Measurements from ENCODE around the gene FOXR1. TPM values are rescaled to one million over a fixed set of nuclear protein-coding genes. Genes with fewer than 3 reads are reported as not detected.

The FOXR1 gene
- polyA plus RNA-seq, 1 donor: 0.04 TPM

GRCh38 chr11:119027561-119028345 lies 56.2 kb downstream of the FOXR1 start:
- H3K27ac ChIP-seq (ENCODE audit: low read length): peak overlapping the region; percentile 93
- H3K4me1 ChIP-seq (ENCODE audit: control insufficient read depth, insufficient read depth, low read length): peaks cover 48% of the 10 kb centered on the region
- H3K27me3 ChIP-seq (ENCODE audit: control insufficient read depth, insufficient read depth, low read length): no peaks in the 10 kb centered on the region
- H3K4me3 ChIP-seq (ENCODE audit: low read length): peak overlapping the region; percentile 96
- peaks cover 46% of the 10 kb centered on the region for H3K36me3 ChIP-seq (ENCODE audit: control insufficient read depth, insufficient read depth, low read length)
- H3K9me3 ChIP-seq (ENCODE audit: control insufficient read depth, low read depth, low read length): no peaks in the 10 kb centered on the region
- WGBS (ENCODE audit: insufficient coverage, low lambda C conversion rate): no CpG with 5 or more reads among the region's 9 CpGs
- no peak for DNase-seq

GRCh38 chr11:119028346-119029068 lies 56.9 kb downstream of the FOXR1 start:
- Histone ChIP-seq H3K36me3 (ENCODE audit: control insufficient read depth, insufficient read depth, low read length) (peaks cover 40% of the 10 kb centered on the region), H3K27me3 (ENCODE audit: control insufficient read depth, insufficient read depth, low read length) (no peaks in the 10 kb centered on the region), H3K4me1 (ENCODE audit: control insufficient read depth, insufficient read depth, low read length) (peaks cover 40% of the 10 kb centered on the region), H3K4me3 (ENCODE audit: low read length) (peak overlapping the region; percentile 96), H3K27ac (ENCODE audit: low read length) (peak overlapping the region; percentile 93), H3K9me3 (ENCODE audit: control insufficient read depth, low read depth, low read length) (no peaks in the 10 kb centered on the region)
- no CpG with 5 or more reads among the region's 9 CpGs for WGBS (ENCODE audit: insufficient coverage, low lambda C conversion rate)
- peak in 1 of 2 donors; percentile 32 for DNase-seq

GRCh38 chr11:119029069-119029339 lies 57.4 kb downstream of the FOXR1 start:
- WGBS (ENCODE audit: insufficient coverage, low lambda C conversion rate): no CpG with 5 or more reads among the region's 1 CpG
- H3K4me3 ChIP-seq (ENCODE audit: low read length): peak overlapping the region; percentile 96

GRCh38 chr11:119029340-119030028 lies 57.9 kb downstream of the FOXR1 start:
- H3K4me1 ChIP-seq (ENCODE audit: control insufficient read depth, insufficient read depth, low read length): peaks cover 33% of the 10 kb centered on the region
- no CpG with 5 or more reads among the region's 10 CpGs for WGBS (ENCODE audit: insufficient coverage, low lambda C conversion rate)

More at GRCh38 chr11:119029069-119029339, 57.4 kb downstream of the FOXR1 start:
- no peak for DNase-seq
- Histone ChIP-seq H3K27ac (ENCODE audit: low read length) (peak overlapping the region; percentile 93), H3K4me1 (ENCODE audit: control insufficient read depth, insufficient read depth, low read length) (peaks cover 37% of the 10 kb centered on the region), H3K9me3 (ENCODE audit: control insufficient read depth, low read depth, low read length) (no peaks in the 10 kb centered on the region), H3K27me3 (ENCODE audit: control insufficient read depth, insufficient read depth, low read length) (no peaks in the 10 kb centered on the region), H3K36me3 (ENCODE audit: control insufficient read depth, insufficient read depth, low read length) (peaks cover 35% of the 10 kb centered on the region)

GRCh38 chr11:119030029-119030328 lies 58.4 kb downstream of the FOXR1 start:
- peak overlapping the region; percentile 96 for H3K4me3 ChIP-seq (ENCODE audit: low read length)
- peaks cover 28% of the 10 kb centered on the region for H3K4me1 ChIP-seq (ENCODE audit: control insufficient read depth, insufficient read depth, low read length)
- no peaks in the 10 kb centered on the region for H3K27me3 ChIP-seq (ENCODE audit: control insufficient read depth, insufficient read depth, low read length)
- peaks cover 26% of the 10 kb centered on the region for H3K36me3 ChIP-seq (ENCODE audit: control insufficient read depth, insufficient read depth, low read length)
- no peak for DNase-seq
- H3K9me3 ChIP-seq (ENCODE audit: control insufficient read depth, low read depth, low read length): no peaks in the 10 kb centered on the region
- no CpG with 5 or more reads among the region's 13 CpGs for WGBS (ENCODE audit: insufficient coverage, low lambda C conversion rate)
- H3K27ac ChIP-seq (ENCODE audit: low read length): peak overlapping the region; percentile 93

More at GRCh38 chr11:119029340-119030028, 57.9 kb downstream of the FOXR1 start:
- Histone ChIP-seq H3K27me3 (ENCODE audit: control insufficient read depth, insufficient read depth, low read length) (no peaks in the 10 kb centered on the region), H3K36me3 (ENCODE audit: control insufficient read depth, insufficient read depth, low read length) (peaks cover 31% of the 10 kb centered on the region), H3K4me3 (ENCODE audit: low read length) (peak overlapping the region; percentile 96), H3K27ac (ENCODE audit: low read length) (peak overlapping the region; percentile 93), H3K9me3 (ENCODE audit: control insufficient read depth, low read depth, low read length) (no peaks in the 10 kb centered on the region)
- DNase-seq: peak; percentile 90 to 95

GRCh38 chr11:119030329-119031047 lies 58.9 kb downstream of the FOXR1 start, which contains the start of gene SLC37A4:
Gene SLC37A4, minus strand, starts transcription at chr11:119030877.
- WGBS (ENCODE audit: insufficient coverage, low lambda C conversion rate): no CpG with 5 or more reads among the region's 67 CpGs
- peaks cover 23% of the 10 kb centered on the region for H3K4me1 ChIP-seq (ENCODE audit: control insufficient read depth, insufficient read depth, low read length)

More at GRCh38 chr11:119030329-119031047, 58.9 kb downstream of the FOXR1 start, which contains the start of gene SLC37A4:
- no peaks in the 10 kb centered on the region for H3K9me3 ChIP-seq (ENCODE audit: control insufficient read depth, low read depth, low read length)
- peak within 1 kb of the TSS; percentile 93 for H3K27ac ChIP-seq (ENCODE audit: low read length)
- DNase-seq: peak; percentile 98 to 99
- H3K27me3 ChIP-seq (ENCODE audit: control insufficient read depth, insufficient read depth, low read length): no peaks in the 10 kb centered on the region
- peak within 1 kb of the TSS; percentile 96 for H3K4me3 ChIP-seq (ENCODE audit: low read length)
- peaks cover 21% of the 10 kb centered on the region for H3K36me3 ChIP-seq (ENCODE audit: control insufficient read depth, insufficient read depth, low read length)

Other genes with a start within 250 kb of the FOXR1 start
- gene DDX6, start 180.6 kb upstream of the FOXR1 start, polyA plus RNA-seq: 71.9 TPM
- gene CXCR5, start 87.9 kb upstream of the FOXR1 start, polyA plus RNA-seq: 0.07 TPM
- gene BCL9L, start 45.8 kb upstream of the FOXR1 start, polyA plus RNA-seq: 28.4 TPM
- gene UPK2, start 15.5 kb upstream of the FOXR1 start, polyA plus RNA-seq: 0.10 TPM
- gene CENATAC, start 26.4 kb downstream of the FOXR1 start, polyA plus RNA-seq: 35.0 TPM
- 1,295 TPM for gene RPS25, start 46.6 kb downstream of the FOXR1 start, polyA plus RNA-seq
- 87.9 TPM for gene TRAPPC4, start 47.0 kb downstream of the FOXR1 start, polyA plus RNA-seq
- gene SLC37A4, start 59.1 kb downstream of the FOXR1 start, polyA plus RNA-seq: 192 TPM
- gene HYOU1, start 85.4 kb downstream of the FOXR1 start, polyA plus RNA-seq: 83.1 TPM
- gene VPS11, start 96.1 kb downstream of the FOXR1 start, polyA plus RNA-seq: 50.4 TPM
- 25.3 TPM for gene HMBS, start 113.1 kb downstream of the FOXR1 start, polyA plus RNA-seq
- 51.1 TPM for gene DPAGT1, start 130.1 kb downstream of the FOXR1 start, polyA plus RNA-seq
- gene C2CD2L, start 135.6 kb downstream of the FOXR1 start, polyA plus RNA-seq: 18.1 TPM
- gene HINFP, start 149.8 kb downstream of the FOXR1 start, polyA plus RNA-seq: 40.2 TPM
- gene ABCG4, start 177.3 kb downstream of the FOXR1 start, polyA plus RNA-seq: 1.2 TPM
- 10.4 TPM for gene NLRX1, start 197.0 kb downstream of the FOXR1 start, polyA plus RNA-seq
- 64.1 TPM for gene NHERF4, start 213.7 kb downstream of the FOXR1 start, polyA plus RNA-seq
- gene CBL, start 234.6 kb downstream of the FOXR1 start, polyA plus RNA-seq: 12.7 TPM